ENCODE results near the gene DDX31.

GRCh38 chr9:132587592-132587955 lies 82.2 kb downstream of the DDX31 start:
- TF ChIP-seq, protein P1, sequence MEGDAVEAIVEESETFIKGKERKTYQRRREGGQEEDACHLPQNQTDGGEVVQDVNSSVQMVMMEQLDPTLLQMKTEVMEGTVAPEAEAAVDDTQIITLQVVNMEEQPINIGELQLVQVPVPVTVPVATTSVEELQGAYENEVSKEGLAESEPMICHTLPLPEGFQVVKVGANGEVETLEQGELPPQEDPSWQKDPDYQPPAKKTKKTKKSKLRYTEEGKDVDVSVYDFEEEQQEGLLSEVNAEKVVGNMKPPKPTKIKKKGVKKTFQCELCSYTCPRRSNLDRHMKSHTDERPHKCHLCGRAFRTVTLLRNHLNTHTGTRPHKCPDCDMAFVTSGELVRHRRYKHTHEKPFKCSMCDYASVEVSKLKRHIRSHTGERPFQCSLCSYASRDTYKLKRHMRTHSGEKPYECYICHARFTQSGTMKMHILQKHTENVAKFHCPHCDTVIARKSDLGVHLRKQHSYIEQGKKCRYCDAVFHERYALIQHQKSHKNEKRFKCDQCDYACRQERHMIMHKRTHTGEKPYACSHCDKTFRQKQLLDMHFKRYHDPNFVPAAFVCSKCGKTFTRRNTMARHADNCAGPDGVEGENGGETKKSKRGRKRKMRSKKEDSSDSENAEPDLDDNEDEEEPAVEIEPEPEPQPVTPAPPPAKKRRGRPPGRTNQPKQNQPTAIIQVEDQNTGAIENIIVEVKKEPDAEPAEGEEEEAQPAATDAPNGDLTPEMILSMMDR (conservative IDR thresholded peaks at IDR 0.05), result no peak
- no peak for TF ChIP-seq EZH2 (IDR thresholded peaks at IDR 0.05; ENCODE audit: low read depth)

Measured in PC-9 (cell line).